GM12891 (cell line): Measurements from ENCODE around the gene ZP1.
A peak's percentile ranks its signal among the peaks of the same experiment; 100 is the strongest.

Source experiments
- DNase-seq: peaks from one replicate; pipeline ENCODE4 v3.0.0; 2011; ENCODE audit warnings: low spot score; ENCODE audit not compliant: insufficient read length
- FAIRE-seq: peaks from 2 replicates; lab custom pipeline; 2011; peaks lifted over from hg19 to GRCh38; lab: Jason Lieb, UNC
- PAX5 ChIP-seq: IDR thresholded peaks from 2 replicates; pipeline ENCODE4 v1.6.1; 2011; ENCODE audit warnings: low read length, moderate library complexity, mild to moderate bottlenecking; ENCODE audit not compliant: insufficient read depth, severe bottlenecking
- POLR2A ChIP-seq: IDR thresholded peaks from 2 replicates; pipeline ENCODE4 v1.6.1; 2011; ENCODE audit warnings: low read depth, low read length, control low read depth
- POLR2AphosphoS5 ChIP-seq: IDR thresholded peaks from 2 replicates; pipeline ENCODE4 v1.6.1; 2011; ENCODE audit warnings: low read depth, low read length, control low read depth
- POU2F2 ChIP-seq: IDR thresholded peaks from 2 replicates; pipeline ENCODE4 v1.6.1; 2011; ENCODE audit warnings: low read depth, mild to moderate bottlenecking, control low read depth, low read length, moderate library complexity
- SPI1 ChIP-seq: IDR thresholded peaks from 2 replicates; pipeline ENCODE4 v1.6.1; 2011; ENCODE audit warnings: low read depth, low read length, control low read depth
- TAF1 ChIP-seq: IDR thresholded peaks from 2 replicates; pipeline ENCODE4 v1.6.1; 2011; ENCODE audit warnings: low read depth, low read length, control low read depth

ZP1 gene

DNA sequence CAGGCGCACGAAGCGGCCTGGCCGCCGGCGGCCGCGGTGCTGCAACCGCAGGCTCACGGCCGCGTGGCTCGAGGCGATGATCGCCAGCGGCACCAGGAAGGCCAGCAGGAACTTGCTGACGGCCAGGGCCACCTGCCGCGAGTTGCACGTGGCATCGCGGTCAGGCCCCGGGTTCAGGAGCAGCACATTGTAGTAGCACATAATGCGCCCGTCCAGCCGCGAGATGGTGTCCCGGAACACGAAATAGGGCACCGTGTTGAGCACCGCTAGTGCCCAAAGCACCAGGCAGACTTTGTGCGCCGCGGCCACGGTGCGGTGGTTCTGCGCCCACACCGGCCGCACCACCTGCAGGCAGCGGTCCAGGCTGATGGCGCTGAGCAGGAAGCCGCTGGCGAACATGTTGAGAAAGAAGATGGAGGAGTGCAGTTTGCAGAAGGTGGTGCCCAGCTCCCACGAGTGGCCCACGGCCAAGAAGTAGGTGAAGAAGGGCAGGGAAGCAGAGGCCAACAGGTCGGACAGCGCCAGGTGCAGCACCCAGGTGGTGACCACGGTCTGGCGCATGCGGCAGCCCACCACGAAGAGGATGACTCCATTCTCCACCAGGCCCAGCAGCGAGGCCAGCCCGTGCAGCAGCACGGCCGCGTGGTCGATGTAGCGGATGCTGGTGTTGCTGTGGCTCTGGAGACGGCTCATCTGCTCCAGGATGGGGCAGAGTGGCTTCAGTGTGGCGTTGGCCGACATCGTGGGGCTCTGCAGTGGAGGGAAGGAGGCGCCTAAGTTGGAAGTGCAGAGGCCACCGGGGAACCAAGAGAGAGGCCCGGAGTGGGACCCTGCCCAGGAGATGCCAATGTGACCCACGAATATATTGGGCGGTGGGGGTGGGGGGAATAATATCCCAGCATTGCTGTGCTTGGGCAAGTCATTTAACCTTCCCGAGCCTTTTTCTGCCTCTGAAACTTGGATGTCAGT, 14.1 kb upstream of the ZP1 start:
- no peak for TF ChIP-seq PAX5
- no peak for TF ChIP-seq POLR2A
- TF ChIP-seq TAF1, result no peak
- TF ChIP-seq POU2F2, result no peak
- TF ChIP-seq SPI1, result no peak
- no peak for TF ChIP-seq POLR2AphosphoS5
- DNase-seq (no peak), FAIRE-seq (peak; percentile 26)

DNA sequence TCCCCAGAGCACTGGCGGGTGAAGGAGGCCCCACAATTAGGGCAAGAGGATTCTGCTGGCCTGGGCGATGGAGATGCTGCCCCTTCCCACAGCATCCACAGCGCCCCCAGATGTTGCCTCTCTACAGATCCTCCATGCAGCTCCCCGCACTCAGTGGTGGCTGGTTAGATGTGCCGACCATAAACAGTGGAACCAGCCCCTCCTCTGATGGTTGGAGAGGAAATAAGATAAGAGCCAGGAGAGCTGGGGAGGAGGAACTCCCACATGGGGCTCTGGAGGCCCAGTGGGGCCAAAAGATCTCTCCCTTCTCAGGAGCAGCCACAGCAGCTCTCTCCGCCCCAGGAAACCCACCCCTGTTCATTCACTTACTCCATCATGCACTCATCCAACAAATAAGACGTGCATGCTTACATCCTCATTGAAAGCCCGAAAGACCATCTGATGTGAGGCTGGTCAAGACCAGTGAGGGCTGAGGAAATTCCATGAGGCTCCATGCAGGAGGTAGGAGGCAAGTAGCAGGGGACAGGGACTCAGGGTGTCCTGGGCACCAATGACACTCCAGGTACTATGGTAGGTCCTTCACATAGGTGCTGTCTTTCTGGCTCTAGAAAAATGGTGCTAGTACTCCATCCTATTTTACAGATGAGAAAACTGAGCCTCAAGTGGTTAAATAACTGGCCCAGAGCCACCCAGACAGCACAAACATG, 13.0 kb upstream of the ZP1 start:
- no peak for DNase-seq
- FAIRE-seq, result no peak
- TF ChIP-seq PAX5 (no peak), POU2F2 (no peak), SPI1 (no peak), TAF1 (no peak), POLR2A (no peak), POLR2AphosphoS5 (no peak)

DNA sequence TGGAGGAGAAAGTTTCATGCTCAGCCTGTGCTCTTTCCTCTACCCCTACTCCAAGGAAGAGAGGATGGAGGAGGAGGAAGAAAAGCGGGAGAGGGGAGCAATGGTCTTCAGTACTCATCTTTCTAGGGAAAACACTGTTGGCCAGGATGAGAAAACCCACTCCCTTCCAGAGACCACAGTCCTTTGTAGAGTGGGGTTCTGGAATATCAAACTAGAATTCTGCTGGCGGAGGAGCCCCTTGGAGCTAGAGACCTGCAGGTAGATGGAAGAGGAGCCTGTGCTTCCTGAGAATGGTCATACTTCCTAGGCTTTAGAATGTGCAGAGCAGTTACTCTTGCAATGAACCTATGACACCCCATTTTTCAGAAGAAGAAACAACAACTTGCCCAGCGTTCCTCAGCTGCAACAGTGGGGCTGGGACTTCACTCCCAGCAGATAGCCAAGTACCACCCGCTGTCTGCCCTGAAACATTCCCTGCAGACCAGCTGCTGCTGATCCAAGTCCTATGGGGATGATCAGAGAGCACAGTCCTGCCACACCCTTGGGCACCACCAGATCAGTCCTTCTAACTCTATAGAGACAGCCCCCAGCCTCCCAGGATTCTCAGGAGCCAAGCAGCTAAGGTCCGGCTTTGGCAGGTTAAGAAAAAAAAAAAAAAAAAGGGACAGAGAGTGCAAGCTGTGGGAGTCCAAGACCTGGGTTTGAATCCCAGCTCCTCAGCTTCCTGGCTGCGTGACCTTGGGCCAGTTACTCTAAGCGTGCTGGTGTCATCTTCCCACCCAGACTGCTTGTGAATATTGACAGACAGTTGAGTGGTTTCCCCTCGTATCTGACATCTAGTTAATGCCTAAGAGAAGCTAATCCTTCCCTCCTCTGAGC, 12.3 kb upstream of the ZP1 start:
- FAIRE-seq (peak; percentile 78), DNase-seq (no peak)
- TF ChIP-seq POLR2A (no peak), SPI1 (no peak), PAX5 (no peak), POLR2AphosphoS5 (no peak), POU2F2 (no peak), TAF1 (no peak)

DNA sequence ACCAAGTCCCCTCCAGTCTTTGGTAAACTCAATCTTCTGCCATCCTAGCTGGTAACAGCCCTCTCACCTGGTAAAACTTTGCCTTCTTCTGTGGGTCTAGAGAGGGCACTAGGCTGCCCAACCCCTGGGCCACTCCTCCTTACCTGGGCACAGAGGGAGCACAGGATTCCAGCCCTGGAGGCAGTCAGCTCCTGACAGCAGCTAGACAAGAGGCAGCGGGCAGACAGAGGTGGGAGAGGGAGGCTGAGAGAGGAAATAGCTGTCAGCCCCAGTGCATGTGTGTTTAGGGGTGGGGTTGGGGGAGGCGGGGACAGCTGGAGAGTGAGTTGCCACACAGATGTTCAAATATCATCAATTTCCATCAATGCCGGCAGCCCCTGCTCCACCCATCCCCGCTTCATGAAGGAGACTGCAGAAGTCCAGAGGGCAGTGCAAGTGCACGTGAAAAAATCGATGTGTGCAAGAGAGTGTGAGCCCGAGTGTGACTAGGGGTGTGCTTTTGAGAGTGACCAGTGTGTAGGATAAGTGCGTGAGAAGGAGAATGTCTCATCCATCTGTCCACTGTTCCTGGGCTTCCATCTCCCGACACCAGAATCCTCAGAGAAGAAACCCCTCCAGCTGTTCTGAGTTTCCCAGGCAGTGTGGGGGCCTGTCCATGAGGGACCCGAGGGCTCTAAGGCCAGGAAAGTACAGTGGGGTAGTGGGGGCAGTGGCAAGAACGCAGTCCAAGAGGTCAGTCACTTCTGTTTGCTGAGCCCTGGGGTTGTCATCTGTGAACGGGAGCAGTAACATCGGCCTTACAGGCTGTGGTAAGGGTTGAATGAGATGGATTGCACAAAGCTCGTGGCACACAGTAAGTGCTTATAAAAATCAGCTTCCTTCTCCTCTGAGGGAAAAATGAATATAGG, 11.4 kb upstream of the ZP1 start, which contains the start of gene PTGDR2:
Gene PTGDR2 (minus strand): TSS at position 225 of the 908 bp plus-strand sequence. CDS start 2,228 bp downstream, outside the sequence.
- no peak for DNase-seq
- peak; percentile 35 for FAIRE-seq
- TF ChIP-seq POU2F2 (no peak), PAX5 (no peak), POLR2A (no peak)

DNA sequence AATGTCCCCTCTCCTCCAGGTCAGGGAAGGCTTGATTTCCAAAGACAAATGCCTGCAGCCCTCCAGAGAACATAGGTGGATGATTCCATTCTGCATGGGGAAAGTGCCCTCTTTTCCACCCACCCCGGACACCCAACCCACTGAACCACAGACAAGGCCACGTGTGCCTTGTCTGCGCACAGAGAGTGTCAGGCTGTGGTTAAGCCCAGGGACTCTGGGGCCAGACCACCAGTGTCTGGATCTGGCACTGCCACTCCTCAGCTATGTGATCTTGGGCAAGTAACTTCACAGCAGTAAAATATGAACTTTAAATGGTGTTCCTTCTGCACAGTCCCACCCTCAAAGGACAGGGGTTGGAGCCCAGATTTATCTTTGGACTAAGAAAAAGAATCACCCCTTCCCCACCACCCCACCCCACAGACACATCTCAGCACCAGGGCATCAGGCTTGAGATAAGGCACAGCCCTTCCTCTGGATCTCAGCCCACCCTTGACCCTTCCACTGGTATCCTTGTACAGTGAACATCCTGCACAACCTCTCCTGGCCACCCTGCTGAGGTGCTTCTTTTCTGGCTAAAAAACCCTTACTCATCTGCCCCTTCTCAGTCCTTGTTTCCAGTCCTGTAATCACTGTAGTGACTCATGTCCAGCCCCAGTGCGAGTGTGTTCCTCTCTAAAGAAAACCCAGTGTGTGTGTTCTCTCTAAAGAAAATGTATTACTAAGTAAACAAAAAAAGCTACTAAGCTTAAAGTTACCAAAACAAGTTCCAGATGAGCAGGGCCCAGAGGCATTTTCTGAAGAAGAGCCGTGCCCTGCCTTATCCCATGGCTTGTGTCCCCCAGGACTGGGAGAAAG, 9.7 kb upstream of the ZP1 start:
- DNase-seq (no peak), FAIRE-seq (peak; percentile 73)
- TF ChIP-seq PAX5, result no peak
- no peak for TF ChIP-seq POLR2A
- no peak for TF ChIP-seq SPI1
- no peak for TF ChIP-seq POU2F2
- TF ChIP-seq TAF1, result no peak
- TF ChIP-seq POLR2AphosphoS5, result no peak

DNA sequence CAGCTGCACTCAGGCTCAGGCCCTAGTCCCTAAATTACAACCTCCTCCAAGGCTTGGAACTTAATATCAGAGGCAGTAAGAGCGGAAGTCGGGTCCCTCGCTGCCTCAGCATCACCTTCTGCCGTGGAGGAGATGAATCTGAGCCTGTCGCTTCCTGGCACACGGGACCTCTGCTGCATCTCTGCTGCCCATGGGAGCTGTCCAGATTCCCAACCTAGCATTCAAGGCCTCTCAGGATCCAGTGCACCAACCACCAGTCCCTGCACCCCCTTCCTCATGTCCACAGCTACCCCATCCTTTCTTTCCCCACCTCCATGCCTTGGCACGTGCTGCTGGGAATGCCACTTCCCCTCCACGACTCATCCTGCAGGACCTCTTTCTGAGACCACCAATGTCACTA, 9.1 kb upstream of the ZP1 start:
- no peak for DNase-seq
- TF ChIP-seq PAX5, result no peak
- TF ChIP-seq POU2F2, result no peak
- TF ChIP-seq SPI1, result no peak
- no peak for TF ChIP-seq POLR2AphosphoS5
- no peak for TF ChIP-seq POLR2A
- no peak for TF ChIP-seq TAF1
- FAIRE-seq, result no peak

DNA sequence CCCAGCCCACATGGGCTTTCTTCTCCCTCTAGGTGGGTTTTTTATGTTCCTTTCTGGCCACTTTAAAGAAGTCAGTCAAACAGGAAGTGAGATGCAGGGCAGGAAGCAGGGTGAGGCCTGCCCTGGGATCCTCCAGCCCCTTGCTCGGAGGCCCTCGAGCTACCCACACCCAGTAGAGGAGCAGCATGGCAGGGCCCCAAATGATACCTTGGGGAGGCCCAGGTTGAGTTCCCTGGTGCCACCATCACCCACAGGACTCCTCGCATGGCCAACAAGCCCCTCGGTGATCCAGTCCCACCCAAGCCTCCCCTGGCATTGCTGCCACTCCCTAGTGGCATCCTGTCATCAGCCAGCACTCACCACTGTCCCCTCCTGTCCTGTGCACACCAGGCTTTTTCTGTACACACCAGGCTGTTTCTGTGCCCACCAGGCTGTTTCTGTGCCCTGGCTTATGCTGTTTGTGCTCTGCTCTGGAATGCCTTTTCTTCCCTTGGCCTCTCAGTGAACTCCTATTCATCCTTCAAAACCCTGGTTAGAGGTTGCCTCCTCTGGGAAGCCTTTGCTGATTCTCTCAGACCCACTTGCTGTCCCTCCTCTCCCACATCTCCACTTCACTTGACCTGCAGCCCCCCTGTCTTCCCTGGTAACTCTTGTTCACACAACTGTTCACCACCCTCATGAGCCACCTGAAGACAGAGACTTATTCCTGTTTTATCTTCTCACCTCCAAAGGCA, 8.4 kb upstream of the ZP1 start:
- no peak for DNase-seq
- TF ChIP-seq POLR2AphosphoS5, result no peak
- TF ChIP-seq SPI1, result peak; percentile 54; the same call in 1 of the 2 replicates
- FAIRE-seq, result peak; percentile 26
